ENCODE data around the gene PDZRN4.
"Not testable (repeated sequence)": the region's sequence is repeated elsewhere in the genome, so short reads cannot be mapped to it uniquely, and the experiment has no call there.

PDZRN4 gene

DNA sequence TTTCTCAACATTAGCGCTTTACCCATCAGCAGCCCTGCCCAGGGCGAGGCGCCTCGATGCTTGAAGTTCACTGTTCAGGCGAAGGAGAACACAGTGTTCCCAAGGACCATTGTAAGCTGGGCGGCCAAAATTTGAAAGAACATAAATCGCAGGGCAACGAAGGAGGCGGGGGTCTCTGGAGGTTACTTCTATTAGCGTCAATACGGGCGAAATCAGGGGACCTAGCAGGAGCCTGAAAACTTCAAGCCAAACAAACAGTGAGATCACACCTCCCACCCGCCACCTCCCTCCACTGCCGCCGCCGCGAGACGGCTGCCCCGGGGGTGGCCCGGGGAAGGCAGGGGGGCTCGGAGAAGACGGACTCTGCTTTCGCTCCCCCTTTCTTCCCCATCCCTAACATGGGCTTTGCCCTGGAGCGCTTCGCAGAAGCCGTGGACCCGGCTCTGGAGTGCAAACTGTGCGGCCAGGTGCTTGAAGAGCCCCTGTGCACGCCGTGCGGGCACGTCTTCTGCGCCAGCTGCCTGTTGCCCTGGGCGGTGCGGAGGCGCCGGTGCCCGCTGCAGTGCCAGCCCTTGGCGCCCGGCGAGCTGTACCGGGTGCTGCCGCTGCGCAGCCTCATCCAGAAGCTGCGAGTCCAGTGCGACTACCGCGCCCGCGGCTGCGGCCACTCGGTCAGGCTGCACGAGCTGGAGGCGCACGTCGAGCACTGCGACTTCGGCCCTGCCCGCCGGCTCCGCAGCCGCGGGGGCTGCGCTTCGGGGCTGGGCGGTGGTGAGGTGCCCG, at the start of gene PDZRN4:
PDZRN4 (plus strand) TSS at position 263 of the 783 bp plus-strand sequence.
- no peak for DNase-seq (ENCODE audit: low read depth in 3 of 3, low spot score in 1 of 3)

GRCh38 chr12:41140117-41140516, 48.0 kb upstream of the PDZRN4 start:
- no peak for DNase-seq (ENCODE audit: low read depth in 3 of 3, low spot score in 1 of 3)

DNA sequence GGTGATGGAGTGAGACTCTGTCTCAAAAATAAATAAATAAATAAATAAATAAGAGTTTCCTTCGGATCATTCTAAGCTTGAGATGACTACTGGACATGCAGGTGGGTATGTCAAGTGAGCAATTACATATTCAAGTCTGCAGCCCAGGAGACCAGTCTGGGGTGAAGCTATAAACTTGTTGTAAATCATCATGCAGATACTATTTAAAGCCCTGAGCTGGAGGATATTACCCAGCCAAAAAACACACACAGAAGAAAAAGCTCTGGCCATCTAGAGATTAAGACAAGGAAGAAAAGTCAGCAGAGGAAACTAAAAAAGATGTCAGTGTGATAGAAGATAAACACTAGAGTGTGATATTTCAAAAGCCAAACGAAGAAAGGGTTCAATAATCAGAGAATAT, 47.0 kb upstream of the PDZRN4 start:
- no peak for DNase-seq (ENCODE audit: low read depth in 3 of 3, low spot score in 1 of 3)

- DNase-seq (ENCODE audit: low read depth in 3 of 3, low spot score in 1 of 3), result no peak
Observed at GRCh38 chr12:41142376-41142775, 45.7 kb upstream of the PDZRN4 start.

DNA sequence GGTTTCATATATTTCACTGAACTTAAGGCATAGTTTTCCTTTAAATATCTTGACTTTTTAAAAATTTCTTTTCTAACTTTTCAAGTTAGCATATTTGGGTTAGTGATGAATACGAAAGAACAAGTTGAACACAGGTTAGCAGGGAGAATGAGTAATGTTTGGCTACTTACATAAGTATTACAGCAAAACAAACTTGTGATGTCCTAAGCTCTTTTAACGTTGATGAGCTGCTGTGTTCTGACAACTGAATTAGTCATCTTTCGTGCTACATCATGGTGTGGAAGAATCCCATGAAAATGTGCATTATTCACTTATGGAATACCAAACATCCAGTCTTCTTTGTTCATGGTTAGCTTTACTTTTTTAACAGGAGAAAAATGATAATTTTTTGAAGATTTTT, 36.3 kb upstream of the PDZRN4 start:
- no peak for DNase-seq (ENCODE audit: low read depth in 3 of 3, low spot score in 1 of 3)

DNA sequence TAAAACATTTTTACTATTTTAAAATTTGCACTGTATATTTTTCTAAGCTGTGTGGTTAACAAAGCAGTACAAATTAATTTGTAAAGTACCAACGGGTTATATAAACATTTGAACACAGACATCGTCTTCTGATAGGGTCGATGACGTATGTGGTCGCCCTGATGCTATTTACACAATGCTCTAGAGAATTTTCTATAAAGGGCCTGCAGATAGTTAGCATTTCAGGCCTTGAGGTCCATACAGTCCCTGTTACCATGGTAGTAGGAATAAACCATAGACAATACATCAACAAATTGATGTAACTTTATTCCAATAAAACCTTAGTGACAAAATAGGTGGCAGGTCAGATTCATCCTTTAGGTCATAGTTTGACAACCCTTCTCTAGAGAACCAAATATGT, 25.7 kb upstream of the PDZRN4 start:
- DNase-seq (ENCODE audit: low read depth in 3 of 3, low spot score in 1 of 3), result no peak

- no peak for DNase-seq (ENCODE audit: low read depth in 3 of 3, low spot score in 1 of 3)
Observed at GRCh38 chr12:41167701-41168100, 20.4 kb upstream of the PDZRN4 start.

GRCh38 chr12:41174602-41175001, 13.5 kb upstream of the PDZRN4 start:
- DNase-seq (ENCODE audit: low read depth in 3 of 3, low spot score in 1 of 3), result no peak

- DNase-seq (ENCODE audit: low read depth in 3 of 3, low spot score in 1 of 3), result not testable (repeated sequence)
Observed at GRCh38 chr12:41179507-41179906, 8.6 kb upstream of the PDZRN4 start.

GRCh38 chr12:41184864-41185263, 3.3 kb upstream of the PDZRN4 start:
- no peak for DNase-seq (ENCODE audit: low read depth in 3 of 3, low spot score in 1 of 3)

DNA sequence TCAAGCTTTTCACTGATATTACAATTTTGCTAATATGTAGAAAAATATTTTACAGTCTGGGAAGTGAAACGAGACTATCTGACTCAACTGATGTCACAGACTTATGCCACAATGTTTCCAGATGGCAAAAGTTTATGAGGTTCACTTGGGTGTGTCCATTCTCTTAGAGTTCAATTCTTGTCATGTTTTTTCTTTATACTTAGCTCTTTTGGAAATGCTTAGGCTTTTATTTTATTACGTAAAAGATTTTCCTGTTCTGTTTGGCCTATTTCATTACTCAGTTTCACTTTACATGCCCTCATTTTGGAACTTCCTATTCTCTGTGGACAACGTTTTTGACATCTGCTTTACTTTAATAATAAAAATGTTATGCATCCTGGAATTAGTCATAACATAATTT, 2.1 kb upstream of the PDZRN4 start:
- DNase-seq (ENCODE audit: low read depth in 3 of 3, low spot score in 1 of 3), result no peak

DNA sequence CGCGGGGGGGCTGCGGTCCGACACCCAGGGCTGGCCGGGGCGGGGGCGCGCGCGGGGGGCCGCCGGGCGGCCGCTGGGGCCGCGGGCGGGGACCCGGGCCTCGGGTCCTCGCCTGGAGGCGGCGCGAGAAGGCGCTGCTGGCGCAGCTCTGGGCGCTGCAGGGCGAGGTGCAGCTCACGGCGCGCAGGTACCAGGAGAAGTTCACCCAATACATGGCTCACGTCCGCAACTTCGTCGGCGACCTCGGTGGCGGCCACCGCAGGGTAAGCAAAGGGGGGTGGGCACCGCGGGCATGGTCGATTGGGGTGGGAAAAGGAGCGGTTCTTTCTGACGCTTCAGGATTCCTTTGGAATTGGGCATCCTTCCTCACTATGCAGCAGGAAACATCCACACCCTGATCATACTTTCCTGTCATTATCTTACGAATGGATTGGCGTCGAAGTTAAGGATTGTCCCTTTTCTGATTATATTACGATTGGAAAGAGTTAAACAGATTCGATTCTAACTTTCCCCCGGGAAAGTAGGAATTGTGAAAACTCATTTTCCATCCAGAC, 798 bp downstream of the PDZRN4 start:
- DNase-seq (ENCODE audit: low read depth in 3 of 3, low spot score in 1 of 3), result no peak

DNA sequence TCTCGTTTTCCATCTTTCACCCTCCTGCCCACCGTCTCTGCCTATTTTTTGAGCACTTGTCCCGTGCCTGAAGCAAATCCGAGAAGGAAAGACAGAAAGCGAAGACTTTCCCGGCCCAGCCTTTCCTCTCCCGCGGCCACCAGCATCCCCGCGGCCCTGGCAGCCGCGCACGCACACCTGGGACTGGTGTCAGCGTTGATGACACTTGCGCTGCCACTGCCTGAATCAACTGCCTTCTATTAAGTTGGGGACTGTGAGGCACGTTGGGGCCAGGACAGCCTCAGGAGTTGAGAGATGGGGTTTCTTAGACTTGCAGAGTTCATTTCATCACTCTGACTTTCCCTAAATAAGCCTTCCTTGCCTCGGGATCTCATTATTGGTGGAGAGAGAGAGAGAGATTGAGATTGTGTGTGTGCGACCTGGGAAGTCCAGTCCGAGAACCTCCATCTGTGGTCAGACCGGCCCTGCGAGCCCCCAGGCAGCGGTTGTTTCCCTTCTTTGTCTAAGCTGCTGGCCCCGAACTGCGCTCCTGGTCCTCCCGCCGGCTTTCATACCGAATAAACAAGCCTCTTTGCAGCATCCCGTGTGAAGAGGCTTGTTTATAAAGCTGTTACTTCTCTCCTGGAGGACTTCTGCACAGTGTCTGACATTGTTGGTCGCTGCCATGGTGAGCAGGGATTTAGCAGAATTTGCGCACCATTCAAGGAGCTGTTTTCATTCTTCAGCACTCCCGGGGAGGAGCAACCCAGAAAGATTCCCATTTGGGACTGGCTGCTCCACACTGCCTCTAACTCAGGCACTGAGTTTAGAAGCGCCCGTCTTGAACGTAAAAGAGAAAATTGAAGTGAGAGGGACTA, 1.5 kb downstream of the PDZRN4 start:
- DNase-seq (ENCODE audit: low read depth in 3 of 3, low spot score in 1 of 3), result no peak

GRCh38 chr12:41190338-41190737, 2.2 kb downstream of the PDZRN4 start:
- no peak for DNase-seq (ENCODE audit: low read depth in 3 of 3, low spot score in 1 of 3)

- DNase-seq (ENCODE audit: low read depth in 3 of 3, low spot score in 1 of 3), result not testable (repeated sequence)
Observed at GRCh38 chr12:41191549-41191948, 3.4 kb downstream of the PDZRN4 start.

DNA sequence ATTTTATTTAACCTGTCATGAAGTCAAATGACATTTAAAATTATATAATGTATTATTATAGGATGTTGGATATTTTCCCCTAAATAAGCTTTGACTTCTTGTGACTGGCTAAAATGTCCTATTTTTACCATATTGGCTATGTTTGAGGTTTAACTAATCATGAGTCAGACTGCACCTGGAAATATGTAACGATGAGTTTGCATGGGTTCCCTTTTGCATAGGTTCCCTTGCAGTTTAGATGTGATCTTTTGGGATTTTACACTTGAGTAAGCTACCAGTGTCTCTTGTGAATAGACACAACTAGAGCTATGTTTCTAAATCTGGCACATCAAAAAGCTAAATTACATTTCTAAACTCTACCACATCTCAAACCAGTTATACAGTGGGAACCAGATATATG, 5.2 kb downstream of the PDZRN4 start:
- no peak for DNase-seq (ENCODE audit: low read depth in 3 of 3, low spot score in 1 of 3)

DNA sequence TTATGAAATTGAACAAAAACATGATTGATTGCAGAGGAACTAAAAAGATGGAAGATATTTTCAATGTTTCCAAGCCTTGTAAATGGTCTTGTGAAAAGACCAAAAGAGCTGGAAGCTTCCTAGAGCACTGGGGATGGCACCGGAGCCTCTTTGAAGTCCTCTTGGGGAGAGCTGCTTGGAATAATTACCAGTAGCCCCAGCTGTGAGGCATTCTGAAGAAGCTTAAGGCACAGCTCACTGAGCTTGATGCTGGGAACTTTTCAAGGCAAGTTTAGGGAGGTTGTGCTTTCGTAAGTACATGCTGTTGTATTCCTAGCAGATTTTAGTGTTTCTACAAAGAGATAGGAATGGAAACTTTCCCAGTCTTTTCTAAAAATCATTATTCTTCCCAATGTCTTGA, 13.9 kb downstream of the PDZRN4 start:
- DNase-seq (ENCODE audit: low read depth in 3 of 3, low spot score in 1 of 3), result no peak

DNA sequence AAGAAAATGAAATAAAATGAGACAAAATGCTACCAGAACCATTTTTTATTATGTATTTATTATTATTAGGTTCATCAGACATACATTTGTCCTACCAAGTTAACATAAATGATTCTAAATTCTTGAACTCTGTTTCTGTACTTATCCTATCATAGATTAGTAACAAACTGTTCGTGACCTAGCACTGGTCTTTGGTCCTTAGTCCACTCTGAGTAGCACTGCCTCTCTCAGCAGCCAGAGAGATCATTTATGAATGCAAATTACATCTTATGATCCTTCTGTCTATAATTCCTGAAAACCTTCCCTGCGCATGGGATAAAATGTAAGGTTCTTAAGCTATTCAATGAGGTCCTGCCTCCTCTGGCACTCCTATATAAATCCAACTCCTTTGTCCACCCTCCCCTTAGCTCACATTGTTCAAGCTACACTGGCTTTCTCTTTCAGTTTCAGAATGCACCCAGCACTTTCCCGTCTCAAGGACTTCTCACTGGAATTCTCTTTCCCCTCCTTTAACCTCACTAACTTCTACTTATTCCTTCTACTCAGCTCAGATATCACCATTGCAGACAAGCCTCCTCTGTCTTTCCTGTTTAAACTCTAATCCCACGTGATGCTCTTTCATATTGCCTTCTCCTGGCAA, 17.1 kb downstream of the PDZRN4 start:
- no peak for DNase-seq (ENCODE audit: low read depth in 3 of 3, low spot score in 1 of 3)

GRCh38 chr12:41206298-41206697, 18.2 kb downstream of the PDZRN4 start:
- DNase-seq (ENCODE audit: low read depth in 3 of 3, low spot score in 1 of 3), result no peak

- DNase-seq (ENCODE audit: low read depth in 3 of 3, low spot score in 1 of 3), result no peak
Observed at GRCh38 chr12:41211448-41211847, 23.3 kb downstream of the PDZRN4 start.

DNA sequence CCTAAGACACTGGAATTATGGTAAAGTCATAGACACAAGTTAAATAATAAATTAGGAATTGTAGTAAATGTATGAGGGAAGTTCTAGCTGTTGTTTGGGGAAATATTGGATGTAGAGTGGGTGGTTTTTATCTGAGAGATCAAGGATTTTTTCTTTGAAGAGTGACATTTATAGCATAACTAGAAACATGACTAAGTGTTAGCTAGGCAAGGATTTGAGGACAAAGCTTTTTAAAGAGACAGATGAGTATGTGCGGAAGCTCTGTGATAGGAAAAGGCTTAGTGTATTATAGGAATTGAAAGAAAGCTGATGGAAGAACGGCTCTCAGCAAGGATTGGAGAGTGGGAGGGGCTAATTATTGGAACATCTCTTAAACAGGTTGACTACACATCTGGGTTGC, 24.5 kb downstream of the PDZRN4 start:
- DNase-seq (ENCODE audit: low read depth in 3 of 3, low spot score in 1 of 3), result no peak

GRCh38 chr12:41213107-41213506, 25.0 kb downstream of the PDZRN4 start:
- no peak for DNase-seq (ENCODE audit: low read depth in 3 of 3, low spot score in 1 of 3)
